Mucosa of gallbladder (tissue), 1 donor: ENCODE measurements around the gene ABCB4. TPM values are rescaled to one million over a fixed set of nuclear protein-coding genes. Genes with fewer than 3 reads are reported as not detected.

Experiments
- total RNA-seq: library from RNA; stranded (reverse); gene quantifications from one replicate; pipeline ENCODE4 v1.2.1, GENCODE V29; 2021
- donor health status: DM: no; HTN: no; CAD: no.

The ABCB4 gene
- total RNA-seq, 1 donor from 2014 or later, result 2.0 TPM

Other genes with a start within 250 kb of the ABCB4 start
- 35.2 TPM for gene CROT, start 130.0 kb downstream of the ABCB4 start, total RNA-seq
- gene ABCB1, start 125.2 kb upstream of the ABCB4 start, total RNA-seq, result 181 TPM
- gene RUNDC3B, start 152.7 kb upstream of the ABCB4 start, total RNA-seq, result 3.4 TPM